Measurements from ENCODE around the gene ACAD8. TPM values are rescaled to one million over a fixed set of nuclear protein-coding genes. Genes with fewer than 3 reads are reported as not detected.

ACAD8 gene
- total and polyA plus RNA-seq, 8 donors: 31.5 to 48.8 (median 38.8) TPM

GRCh38 chr11:134289167-134289566, 35.8 kb downstream of the ACAD8 start:
- Histone ChIP-seq H3K9me3 (no peaks in the 10 kb centered on the region), H3K4me3 (no peak overlapping the region), H3K4me1 (no peaks in the 10 kb centered on the region), H3K27ac (no peak overlapping the region), H3K36me3 (no peaks in the 10 kb centered on the region), H3K27me3 (peaks cover 0 to 8% of the 10 kb centered on the region in 2 donors)
- no peak for TF ChIP-seq CTCF (IDR thresholded peaks at IDR 0.05)
- intact Hi-C loops (cut with DNase I): no loop called here
- DNase-seq (no peak), ATAC-seq (no peak)

DNA sequence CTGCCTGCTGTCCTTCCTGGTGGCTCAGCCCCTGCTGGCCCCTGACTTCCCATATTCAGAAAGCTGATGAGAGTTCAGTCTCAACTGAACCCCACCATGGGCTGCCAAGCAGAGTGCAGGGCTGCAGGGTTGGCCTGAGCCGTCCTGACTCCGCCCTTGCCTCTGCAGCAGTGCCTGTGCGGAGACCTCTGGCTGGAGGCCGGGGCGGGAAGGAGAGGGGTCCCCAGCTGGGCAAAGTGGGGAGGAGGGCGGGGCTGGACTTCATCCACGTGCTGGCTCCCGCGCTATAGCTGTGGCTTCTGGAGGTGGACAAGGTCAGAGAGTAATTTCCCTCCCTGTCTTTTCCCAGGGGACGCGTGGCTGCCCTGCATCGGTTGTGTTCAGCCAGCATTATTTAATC, 36.4 kb downstream of the ACAD8 start:
- H3K4me1 ChIP-seq: no peaks in the 10 kb centered on the region
- ATAC-seq (no peak), DNase-seq (no peak)
- intact Hi-C loops (cut with DNase I): no loop called here
- no peak for TF ChIP-seq CTCF (IDR thresholded peaks at IDR 0.05)
- no peaks in the 10 kb centered on the region for H3K9me3 ChIP-seq
- H3K27me3 ChIP-seq: peaks cover 0 to 8% of the 10 kb centered on the region in 2 donors
- no peaks in the 10 kb centered on the region for H3K36me3 ChIP-seq
- H3K4me3 ChIP-seq: no peak overlapping the region
- H3K27ac ChIP-seq: no peak overlapping the region

GRCh38 chr11:134290646-134291045, 37.3 kb downstream of the ACAD8 start:
- ATAC-seq (no peak), DNase-seq (no peak)
- intact Hi-C loops (cut with DNase I): no loop called here
- Histone ChIP-seq H3K36me3 (no peaks in the 10 kb centered on the region), H3K27me3 (peaks cover 0 to 8% of the 10 kb centered on the region in 2 donors), H3K27ac (no peak overlapping the region), H3K9me3 (no peaks in the 10 kb centered on the region), H3K4me3 (no peak overlapping the region), H3K4me1 (no peaks in the 10 kb centered on the region)
- TF ChIP-seq CTCF (IDR thresholded peaks at IDR 0.05): no peak

GRCh38 chr11:134291196-134291595, 37.8 kb downstream of the ACAD8 start:
- intact Hi-C loops (cut with DNase I): no loop called here
- peaks cover 0 to 8% of the 10 kb centered on the region in 2 donors for H3K27me3 ChIP-seq

GRCh38 chr11:134292661-134293060, 39.3 kb downstream of the ACAD8 start:
- no peak overlapping the region for H3K27ac ChIP-seq
- no peaks in the 10 kb centered on the region for H3K36me3 ChIP-seq
- H3K27me3 ChIP-seq: peaks cover 0 to 4% of the 10 kb centered on the region in 2 donors
- no peak overlapping the region for H3K4me3 ChIP-seq
- ATAC-seq: no peak
- H3K4me1 ChIP-seq: no peaks in the 10 kb centered on the region
- intact Hi-C loops (cut with DNase I): no loop called here
- no peaks in the 10 kb centered on the region for H3K9me3 ChIP-seq
- no peak for DNase-seq
- TF ChIP-seq CTCF (IDR thresholded peaks at IDR 0.05): no peak

More at GRCh38 chr11:134291196-134291595, 37.8 kb downstream of the ACAD8 start:
- H3K27ac ChIP-seq: no peak overlapping the region
- no peaks in the 10 kb centered on the region for H3K36me3 ChIP-seq
- DNase-seq (no peak), ATAC-seq (no peak)
- H3K4me3 ChIP-seq: no peak overlapping the region
- no peaks in the 10 kb centered on the region for H3K4me1 ChIP-seq
- TF ChIP-seq CTCF (IDR thresholded peaks at IDR 0.05): no peak
- no peaks in the 10 kb centered on the region for H3K9me3 ChIP-seq
